Measurements from ENCODE around the gene PAFAH2.

DNA sequence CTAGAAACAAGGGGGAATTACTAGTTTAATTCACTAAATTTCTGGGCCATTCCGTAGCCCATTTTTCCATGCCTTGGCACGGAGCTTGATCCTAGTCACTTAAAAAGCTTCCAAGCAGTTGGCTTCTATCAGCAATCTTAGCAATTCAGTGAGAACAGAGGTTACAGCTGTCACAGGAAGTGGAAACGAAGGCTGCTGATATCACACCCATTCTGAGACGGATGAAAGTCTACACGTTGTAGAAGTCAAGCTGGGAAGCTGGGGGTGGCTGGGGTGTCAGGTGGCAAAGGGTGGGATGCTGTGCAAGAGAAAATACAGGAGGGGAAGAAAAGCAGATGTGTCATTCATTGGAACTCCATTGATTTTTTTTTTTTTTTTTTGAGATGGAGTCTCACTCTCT, 79.9 kb downstream of the PAFAH2 start:
- TF ChIP-seq, protein P1, sequence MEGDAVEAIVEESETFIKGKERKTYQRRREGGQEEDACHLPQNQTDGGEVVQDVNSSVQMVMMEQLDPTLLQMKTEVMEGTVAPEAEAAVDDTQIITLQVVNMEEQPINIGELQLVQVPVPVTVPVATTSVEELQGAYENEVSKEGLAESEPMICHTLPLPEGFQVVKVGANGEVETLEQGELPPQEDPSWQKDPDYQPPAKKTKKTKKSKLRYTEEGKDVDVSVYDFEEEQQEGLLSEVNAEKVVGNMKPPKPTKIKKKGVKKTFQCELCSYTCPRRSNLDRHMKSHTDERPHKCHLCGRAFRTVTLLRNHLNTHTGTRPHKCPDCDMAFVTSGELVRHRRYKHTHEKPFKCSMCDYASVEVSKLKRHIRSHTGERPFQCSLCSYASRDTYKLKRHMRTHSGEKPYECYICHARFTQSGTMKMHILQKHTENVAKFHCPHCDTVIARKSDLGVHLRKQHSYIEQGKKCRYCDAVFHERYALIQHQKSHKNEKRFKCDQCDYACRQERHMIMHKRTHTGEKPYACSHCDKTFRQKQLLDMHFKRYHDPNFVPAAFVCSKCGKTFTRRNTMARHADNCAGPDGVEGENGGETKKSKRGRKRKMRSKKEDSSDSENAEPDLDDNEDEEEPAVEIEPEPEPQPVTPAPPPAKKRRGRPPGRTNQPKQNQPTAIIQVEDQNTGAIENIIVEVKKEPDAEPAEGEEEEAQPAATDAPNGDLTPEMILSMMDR (IDR thresholded peaks at IDR 0.05): no peak
- no peak for TF ChIP-seq POLR2A (IDR thresholded peaks at IDR 0.05)

All from Peyer's patch (tissue), 4 donors.